Measurements from ENCODE around the gene EGFLAM.
"Not testable (repeated sequence)": the region's sequence is repeated elsewhere in the genome, so short reads cannot be mapped to it uniquely, and the experiment has no call there.

Gene EGFLAM

DNA sequence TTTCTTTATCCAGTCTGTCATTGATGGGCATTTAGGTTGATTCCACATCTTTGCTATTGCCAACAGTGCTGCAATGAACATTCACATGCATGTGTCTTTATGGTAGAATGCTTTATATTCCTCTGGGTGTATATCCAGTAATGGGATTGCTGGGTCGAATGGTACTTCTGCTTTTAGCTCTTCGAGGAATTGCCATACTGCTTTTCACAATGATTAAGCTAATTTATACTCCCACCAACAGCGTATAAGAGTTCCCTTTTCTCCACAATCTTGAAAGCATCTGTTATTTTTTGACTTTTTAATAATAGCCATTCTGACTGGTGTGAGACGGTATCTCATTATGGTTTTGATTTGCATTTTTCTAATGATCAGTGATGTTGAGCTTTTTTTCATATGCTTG is 74.8 kb downstream of the EGFLAM start:
- DNase-seq = not testable (repeated sequence)

DNA sequence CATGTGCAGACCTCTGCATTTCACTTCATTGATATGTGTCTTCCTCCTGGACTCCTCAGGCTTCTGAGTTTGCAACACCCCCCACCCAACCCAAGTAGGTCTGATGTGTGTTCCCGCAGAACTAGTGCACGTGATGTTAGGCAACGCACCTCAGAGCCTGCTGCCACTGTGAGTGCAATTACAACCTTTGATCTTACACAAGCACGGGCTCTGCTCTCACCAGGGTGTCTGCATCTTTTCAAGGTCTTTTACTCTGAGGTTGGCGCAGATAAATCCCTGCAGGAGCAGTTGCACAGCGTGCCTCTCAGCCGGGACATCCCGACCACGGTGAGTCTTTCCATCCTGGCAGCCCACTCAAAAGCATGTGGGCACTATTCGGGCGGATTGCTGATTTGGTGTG is 80.1 kb downstream of the EGFLAM start:
- DNase-seq = no peak

DNA sequence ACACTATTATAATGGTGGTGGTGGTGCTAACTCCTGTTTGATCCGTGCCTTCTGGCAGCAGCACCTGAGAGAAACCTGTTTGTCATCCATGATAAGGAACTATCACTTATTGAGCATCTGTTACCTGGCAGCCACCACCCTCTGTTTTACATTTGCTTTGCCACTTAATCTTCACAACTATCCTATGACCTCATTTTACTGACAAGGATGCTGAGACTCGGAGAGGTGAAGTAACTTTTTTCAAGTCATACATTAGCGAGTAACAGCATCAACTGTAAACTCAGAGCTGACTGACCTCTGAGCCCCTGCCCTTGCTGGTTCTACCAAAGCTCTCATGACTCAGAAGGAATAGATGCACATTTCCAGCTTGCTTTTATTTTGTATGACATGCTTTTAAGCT is 81.1 kb downstream of the EGFLAM start:
- no peak for DNase-seq

DNA sequence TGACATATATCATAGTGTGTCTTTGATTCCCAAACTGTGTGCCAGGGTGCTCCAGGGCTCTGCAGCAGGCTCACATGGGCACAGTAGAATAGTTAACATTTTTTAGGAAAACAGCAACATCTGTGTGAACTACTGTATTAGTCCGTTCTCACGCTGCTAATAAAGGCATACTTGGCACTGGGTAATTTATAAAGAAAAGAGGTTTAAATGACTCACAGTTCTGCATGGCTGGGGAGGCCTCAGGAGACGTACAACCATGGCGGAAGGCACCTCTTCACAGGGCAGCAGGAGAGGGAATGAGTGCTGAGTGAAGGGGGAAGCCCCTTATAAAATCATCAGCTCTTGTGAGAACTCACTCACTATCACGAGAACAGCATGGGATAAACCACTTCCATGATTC is 82.7 kb downstream of the EGFLAM start:
- no peak for DNase-seq

DNA sequence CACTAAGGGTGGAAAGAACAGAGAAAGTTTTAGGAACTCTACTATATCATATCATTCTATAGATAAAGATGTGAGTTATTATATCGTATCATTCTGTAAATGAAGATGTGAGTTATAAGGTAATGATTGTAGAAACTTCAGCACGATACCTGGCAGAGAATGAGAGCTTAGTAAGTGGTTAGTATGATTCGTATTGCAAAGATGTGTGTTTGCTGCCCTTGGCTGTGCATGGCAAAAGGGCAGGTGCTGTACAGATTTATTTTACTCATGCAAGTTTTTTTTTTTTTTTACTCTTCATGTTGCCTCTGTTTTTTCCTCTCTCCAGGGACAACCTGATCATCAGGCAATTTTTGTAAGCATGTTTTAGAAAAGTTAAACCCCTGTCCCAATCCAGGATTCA is 83.3 kb downstream of the EGFLAM start:
- no peak for DNase-seq

DNA sequence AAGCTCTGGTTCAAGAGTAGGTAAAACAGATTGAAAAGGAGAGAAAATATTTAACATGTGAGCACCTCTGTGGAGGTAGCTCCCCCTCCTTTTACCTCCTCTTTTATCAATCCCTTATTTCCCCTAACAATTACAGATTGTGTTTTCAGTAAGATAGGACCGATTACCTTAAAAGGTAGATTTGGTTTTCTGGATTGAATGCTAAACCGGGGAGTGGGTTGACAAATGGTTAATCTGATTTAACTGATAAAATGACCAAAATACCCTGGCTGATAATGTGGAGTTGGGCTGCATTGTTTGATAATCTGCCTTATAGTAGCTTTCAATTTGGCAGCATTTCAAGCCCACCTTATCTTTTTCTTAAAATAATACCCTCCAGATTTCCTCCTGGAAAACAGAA is 83.9 kb downstream of the EGFLAM start:
- no peak for DNase-seq

DNA sequence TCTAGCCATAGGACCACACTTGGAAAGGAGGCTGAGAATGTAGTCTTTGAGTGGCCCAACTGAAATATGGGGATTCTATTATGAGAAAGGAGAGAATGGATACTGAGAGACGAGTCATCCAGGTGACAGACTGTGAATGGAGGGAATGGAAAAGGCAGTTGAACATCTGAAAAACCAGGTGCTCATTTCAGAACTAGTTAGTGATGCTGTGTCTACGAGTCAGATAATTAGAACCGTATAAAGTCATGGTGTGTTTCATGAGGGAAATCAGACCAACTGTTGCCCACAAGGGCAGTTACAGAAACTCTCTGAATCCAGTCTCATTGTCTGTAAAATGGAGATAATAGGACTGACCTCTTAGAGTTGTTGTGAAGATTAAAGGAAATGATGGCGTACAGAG is 86.5 kb downstream of the EGFLAM start:
- DNase-seq = no peak

DNA sequence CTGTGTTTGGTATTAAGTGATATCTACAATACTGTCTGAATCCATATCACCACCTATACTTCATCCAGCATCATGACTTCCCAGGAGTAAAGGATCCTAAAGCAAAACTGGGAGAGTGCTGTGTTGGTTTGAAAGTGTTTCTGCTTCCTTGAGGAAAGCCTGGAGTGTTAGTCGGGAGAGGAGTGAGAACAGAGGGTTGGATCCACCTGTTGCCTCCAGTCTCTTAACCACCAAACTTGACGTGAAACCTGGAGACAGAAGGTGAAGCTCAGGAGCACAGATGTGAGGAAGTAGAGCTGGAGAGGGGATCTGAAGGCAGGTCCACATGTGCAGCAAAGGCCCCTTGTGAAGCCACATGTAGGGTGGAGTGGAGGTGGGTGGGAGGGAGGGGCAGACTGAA is 88.2 kb downstream of the EGFLAM start:
- no peak for DNase-seq

DNA sequence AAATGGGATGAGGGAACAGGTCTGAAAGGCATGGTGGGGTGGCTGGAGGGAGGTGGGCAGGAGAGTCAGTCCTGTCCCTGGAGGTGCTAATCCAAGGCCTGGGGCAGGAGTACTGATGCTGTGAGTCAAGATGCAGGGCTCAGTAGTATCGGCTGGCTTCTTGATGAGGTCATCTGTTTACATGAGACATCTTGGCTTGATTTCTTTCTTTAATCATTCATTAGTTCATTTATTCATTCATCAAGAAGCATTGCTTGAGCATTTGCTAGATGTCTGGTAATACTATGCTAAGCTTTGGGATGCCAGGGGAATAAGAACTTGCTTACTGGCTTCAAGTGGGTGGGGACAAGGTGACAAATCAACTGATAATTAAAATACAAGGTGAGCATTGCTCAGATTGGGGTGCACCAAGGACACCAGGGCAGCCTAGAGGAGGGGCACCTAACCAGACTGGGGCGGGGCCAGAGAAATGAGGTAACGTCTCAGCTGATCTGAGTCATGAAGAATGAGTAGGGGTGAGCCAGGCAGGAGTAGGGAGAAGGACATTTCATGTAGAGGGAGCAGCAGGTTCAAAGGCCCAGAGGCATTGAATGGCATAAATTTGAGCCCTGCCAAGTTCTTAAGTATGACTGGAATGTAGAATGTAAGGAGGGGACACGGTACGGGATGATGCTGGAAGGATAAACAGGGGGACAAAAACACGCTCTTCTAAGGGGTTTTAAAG is 88.8 kb downstream of the EGFLAM start:
- no peak for DNase-seq

DNA sequence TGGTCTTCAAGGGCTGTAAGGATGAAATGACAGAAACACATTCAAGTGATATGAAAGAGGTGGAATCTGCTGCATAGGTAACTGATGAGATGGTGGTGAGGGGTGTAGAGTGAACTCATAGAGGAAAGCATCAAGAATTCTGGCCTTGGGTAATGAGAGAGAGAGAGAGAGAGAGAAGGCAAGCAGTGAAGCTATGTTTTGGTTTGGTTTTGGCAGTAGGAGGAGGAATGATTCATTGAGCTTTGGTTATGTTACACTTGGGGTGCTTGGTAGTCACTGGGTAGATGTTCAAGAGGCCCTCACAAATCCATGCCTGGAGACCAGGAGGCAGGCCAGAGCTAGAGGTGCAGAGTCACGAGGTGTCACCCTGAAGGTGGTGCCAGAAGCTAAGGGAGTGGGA is 89.5 kb downstream of the EGFLAM start:
- DNase-seq = no peak

DNA sequence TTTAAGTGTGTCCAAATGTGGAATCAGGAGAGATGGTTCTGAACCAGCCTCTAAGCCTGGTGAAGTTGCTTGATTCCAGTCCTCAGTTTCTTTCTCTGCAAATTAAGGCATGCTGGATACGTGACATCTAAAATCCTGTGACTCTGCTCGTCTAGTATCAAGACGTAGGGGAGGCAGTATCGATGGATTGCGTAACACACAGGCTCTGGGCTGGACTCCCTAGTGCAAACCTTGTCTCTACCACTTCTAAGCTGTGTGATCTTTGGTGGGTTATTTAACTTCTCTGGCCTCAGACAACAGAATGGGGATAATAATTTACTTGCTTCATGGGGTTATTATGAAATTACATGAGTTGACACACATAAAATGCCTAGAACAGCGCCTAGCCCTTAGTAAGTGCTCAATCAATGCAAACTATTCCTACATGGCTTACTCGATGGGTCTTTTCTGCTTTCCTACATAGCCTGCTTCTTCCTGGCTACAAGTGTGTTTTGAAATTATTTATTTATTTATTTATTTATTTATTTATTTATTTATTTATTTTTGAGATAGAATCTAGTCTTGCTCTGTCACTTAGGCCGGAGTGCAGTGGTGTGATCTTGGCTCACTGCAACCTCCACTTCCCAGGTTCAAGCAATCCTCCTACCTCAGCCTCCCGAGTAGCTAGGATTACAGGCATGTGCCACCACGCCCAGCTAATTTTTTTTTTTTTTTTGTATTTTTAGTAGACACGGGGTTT is 102.1 kb downstream of the EGFLAM start:
- no peak for DNase-seq

DNA sequence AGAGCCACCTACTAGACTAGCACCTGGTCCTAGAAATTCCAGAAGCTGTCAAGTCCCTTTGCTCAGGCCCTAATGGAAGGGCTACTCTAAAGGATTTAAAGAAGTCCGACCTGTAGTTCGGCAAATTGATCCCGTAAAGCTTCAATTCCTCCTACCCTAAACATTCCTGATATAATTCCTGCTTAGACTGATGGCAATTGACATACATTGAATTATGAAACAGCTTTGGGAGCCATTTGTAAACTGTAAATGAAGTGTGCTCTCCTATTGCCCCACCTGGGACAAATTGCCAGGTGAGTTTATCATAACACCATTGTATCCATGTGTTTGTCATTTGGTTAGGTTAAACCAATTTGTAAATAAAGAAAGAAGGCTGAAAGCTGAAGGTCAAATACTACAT is 104.4 kb downstream of the EGFLAM start:
- no peak for DNase-seq

DNA sequence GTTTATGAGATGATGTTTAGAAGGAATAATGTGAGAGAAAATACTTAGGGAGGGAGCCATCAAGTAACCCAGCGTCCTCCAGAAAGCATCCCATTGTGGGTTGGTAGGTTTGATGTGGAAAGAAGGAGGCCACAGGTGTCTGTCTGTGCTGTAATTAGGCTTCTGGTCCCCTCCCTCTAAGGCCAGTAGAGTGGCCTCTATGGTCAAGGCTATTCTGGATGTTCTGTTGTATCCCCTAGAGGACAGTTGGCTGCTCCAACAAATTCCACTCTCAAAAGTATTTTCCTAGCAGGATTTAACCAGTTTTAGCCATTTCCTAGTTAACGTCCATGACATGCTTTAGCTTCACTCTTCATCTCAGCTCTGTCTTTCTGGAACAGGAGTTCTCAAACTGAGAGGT is 106.5 kb downstream of the EGFLAM start:
- no peak for DNase-seq

DNA sequence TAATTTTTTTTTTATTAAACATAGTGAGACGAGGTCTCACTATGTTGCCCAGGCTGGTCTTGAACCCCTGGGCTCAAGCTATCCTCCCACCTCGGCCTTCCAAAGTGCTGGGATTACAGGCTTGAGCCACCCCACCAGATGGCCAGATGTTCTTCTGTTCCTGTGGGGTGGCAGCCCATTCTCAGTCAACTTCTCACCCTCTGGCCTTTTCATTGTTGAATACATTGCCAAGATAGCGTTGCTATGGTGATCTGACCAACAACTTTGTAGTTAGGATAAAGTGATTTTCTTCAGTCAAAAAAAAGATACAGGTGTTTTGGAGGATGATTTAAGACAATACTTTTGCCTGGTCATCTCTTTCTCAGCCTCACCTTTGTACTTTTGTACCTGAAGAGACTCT is 109.1 kb downstream of the EGFLAM start:
- DNase-seq = no peak

DNA sequence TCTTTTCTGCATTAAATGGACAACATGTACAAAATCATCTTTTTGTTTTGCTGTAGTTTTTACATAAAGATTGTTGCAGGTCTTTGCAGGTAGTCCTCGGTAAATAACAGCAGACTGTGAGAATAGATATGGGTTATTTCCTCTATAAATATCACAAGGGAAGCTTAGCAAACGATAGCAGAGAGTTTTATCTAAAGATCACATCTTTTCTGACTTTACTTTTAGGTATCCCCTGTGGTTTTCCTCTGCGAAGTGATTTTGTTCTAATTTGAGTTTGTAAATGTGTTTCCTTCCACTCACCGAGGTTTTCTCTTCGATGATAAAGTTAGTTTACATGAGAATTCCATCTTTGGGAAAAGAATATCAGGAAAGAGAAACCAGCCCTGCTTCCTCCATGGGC is 109.6 kb downstream of the EGFLAM start:
- no peak for DNase-seq

DNA sequence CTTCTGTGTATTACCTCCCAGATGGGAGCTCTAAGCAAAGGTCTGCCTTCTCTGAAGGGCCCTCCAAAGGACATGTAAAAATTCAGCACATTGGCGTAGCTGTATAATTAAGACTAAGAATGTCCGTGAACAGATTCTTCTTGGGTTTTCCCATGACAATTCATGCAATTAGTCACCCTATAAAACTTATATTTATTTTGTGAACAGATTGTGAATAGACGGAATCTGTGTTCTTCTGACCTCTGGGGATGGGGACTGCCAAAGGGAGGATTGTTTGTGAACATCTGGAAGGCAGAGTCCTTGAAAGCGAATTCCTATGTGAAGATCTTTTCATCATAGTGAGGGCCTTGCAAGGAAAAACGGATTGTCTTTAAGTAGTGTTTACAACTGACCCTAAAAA is 111.3 kb downstream of the EGFLAM start:
- no peak for DNase-seq

DNA sequence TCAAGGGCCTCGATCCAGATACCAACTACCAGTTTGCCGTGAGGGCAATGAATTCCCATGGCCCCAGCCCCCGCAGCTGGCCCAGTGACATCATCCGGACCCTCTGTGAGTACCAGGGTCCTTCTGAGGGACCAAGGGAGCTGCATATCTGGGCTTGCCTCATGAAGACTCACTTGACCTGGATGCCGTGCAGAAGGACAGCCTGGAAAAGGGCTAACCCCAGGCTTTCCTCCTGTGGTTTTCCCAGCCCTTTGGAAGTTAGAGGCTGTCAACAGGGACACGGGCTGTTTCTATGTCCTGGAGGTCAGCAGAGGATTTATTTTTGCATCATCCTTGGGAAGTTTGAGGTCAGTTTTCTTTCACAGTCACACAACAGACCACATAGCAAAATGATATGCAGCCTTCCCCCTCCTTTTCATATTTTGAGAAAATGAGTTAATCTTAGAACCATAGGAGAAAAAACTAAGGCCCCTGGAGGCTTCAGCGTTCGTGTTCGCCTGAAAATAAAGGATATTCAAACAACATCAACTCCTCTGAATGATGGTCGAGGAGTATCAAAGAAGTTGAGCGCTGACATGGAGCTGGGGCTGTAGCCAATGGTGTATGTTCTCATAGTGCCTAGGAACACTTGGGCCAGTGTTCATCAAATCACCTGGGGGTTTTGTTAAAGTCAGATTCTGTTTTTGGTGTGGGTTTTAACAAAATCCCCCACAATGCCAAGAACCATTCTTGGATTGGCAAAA is 112.2 kb downstream of the EGFLAM start:
- DNase-seq = no peak

DNA sequence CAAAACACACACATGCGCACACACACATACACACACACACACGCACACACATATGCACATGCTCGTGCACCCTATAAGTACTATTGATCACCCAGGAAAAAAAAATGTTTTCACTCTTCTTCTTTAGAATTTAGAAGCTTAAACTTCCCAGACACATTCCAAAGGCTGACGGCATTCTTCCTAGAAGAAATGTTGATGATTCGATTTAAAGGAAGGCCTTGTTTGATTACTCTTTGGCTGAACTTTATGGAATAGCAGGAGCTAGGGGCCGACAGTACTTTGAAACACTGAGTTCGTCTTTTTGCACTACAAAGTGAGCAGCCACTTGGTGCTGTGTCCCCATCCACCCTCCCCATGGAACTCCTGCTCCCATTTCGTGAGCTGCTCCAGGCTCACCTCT is 113.2 kb downstream of the EGFLAM start:
- no peak for DNase-seq

DNA sequence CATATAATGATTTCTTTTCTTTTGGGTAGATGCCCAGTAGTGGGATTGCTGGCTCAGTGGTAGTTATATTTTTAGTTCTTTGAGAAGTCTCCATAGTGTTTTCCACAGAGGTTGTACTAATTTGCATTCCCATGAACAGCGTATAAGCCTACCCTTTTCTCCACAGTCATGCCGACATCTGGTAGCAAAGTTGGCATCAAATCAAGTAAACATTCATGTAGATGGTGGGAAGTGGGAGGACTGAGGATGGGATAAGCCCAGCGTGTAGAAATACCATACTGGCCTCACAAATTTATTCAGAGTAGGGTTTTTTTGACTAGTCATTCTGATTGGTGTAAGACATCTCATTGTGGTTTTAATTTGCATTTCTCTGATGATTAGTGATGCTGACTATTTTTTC is 115.4 kb downstream of the EGFLAM start:
- DNase-seq = no peak

DNA sequence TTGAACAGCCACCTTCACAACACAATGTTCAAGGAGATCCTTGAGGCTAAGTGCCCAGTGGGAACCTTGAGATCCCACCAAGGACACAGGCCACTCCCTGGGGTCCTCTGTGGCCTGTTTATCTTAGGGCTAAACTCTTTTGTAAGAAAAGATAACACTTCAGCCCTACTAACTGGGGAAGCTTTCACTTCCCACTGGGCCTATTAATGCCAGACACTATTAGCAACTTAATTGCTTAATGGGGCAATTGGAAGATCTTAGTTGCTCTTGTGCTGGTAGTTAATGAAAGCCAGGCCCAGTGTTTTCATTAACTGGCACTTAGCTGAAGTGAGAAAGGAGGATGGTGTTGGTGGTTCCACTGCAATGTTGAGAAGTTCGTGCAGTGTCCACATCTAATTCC is 117.1 kb downstream of the EGFLAM start:
- no peak for DNase-seq

DNA sequence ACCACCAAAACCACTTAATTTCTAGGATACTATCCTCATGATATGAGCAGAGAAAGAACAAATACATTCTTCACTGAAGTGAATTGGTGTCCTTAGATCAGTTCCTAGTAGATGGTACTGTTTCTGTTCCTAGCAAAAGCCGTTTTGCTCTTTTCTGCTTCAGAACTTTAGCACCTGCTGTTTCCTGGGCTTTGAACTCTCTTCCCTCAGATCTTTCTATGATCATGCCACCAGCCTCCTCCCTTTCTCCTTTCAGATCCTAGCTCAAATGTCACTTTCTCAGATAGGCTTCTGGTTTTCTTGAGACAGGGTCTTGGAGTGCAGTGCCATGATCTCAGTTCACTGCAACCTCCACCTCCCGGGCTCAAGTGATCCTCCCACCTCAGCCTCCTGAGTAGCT is 118.0 kb downstream of the EGFLAM start:
- DNase-seq = no peak

DNA sequence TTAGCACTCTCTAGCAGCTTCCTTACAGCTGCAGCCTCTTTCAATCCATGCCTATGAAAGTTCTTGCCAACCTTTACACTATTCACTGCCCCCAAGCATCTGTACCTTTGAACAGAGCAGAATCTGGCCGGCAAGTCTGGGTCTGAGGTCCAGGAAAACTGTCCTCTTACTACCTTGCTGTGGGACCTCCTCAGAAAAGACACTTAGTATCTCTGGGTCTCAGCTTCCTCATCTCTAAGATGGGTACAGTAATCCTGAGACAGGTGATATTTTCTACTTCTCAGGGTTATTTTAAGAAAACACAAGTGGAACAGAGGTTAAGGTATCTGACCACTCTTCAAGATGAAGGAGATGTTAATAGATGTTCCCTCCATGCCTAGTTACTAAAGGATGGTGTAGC is 120.2 kb downstream of the EGFLAM start:
- DNase-seq = no peak

DNA sequence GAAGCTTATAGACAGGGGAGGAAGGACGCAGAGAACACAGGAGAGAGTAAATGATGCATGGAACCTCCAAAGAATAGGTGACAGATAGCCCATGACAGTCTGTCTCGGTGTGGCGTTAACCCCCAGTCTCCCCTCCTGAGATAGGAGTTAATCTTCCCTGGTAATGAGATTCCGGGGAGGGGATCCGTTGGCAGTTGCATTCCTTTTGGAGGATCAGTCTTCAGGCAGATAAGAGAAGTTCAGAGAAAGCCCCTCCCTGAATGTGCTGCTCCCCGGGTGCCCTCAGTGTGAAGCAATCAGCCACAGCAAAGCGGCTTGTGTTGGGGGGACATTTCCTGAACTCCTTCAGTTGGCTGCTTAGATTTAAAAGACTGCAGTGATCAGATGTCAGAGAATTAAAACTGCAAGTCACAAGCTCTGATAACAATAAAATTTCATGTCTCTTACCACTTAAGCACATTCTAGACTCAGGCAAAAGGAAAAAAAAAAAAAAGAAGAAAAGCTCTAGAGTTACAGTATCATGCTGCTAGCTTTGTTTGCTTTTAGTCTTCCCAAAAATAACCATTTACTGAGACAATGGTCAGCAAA is 121.1 kb downstream of the EGFLAM start:
- no peak for DNase-seq

DNA sequence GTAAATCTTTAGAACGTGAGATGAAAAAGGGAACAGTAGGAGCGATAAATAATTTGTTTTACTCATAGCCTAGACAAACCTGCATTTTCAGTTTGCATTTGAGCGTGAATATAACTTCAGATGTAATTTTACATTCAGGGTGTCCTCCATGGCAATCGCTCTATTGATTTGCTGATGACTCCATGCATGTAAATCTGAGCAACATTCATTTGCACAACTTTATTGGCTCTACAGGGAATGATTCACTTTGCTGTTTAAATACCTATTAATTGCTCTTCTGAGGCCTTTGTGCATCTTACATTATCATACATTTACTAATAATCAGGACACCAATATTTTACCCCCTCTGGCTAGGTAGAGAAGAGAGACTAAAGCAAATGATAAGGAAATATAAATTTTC is 122.2 kb downstream of the EGFLAM start:
- DNase-seq = no peak
